Activated CD4-positive, CD25-positive, alpha-beta regulatory T cell treated with anti-CD3 and anti-CD28 coated beads, Interleukin-2, amount 50 U/mL, for 24 hours (primary cell): ENCODE measurements around the gene COQ3.

Source experiments
- ATAC-seq, 2 donors: fragments of 150-1000 bp; cut with Tn5 transposase; one replicate each; pipeline ENCODE4 v1.10.0; 2021; ENCODE audit warnings: mild to moderate bottlenecking in 1 of 2, moderate library complexity in 1 of 2

The COQ3 gene, protein sequence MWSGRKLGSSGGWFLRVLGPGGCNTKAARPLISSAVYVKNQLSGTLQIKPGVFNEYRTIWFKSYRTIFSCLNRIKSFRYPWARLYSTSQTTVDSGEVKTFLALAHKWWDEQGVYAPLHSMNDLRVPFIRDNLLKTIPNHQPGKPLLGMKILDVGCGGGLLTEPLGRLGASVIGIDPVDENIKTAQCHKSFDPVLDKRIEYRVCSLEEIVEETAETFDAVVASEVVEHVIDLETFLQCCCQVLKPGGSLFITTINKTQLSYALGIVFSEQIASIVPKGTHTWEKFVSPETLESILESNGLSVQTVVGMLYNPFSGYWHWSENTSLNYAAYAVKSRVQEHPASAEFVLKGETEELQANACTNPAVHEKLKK

DNA sequence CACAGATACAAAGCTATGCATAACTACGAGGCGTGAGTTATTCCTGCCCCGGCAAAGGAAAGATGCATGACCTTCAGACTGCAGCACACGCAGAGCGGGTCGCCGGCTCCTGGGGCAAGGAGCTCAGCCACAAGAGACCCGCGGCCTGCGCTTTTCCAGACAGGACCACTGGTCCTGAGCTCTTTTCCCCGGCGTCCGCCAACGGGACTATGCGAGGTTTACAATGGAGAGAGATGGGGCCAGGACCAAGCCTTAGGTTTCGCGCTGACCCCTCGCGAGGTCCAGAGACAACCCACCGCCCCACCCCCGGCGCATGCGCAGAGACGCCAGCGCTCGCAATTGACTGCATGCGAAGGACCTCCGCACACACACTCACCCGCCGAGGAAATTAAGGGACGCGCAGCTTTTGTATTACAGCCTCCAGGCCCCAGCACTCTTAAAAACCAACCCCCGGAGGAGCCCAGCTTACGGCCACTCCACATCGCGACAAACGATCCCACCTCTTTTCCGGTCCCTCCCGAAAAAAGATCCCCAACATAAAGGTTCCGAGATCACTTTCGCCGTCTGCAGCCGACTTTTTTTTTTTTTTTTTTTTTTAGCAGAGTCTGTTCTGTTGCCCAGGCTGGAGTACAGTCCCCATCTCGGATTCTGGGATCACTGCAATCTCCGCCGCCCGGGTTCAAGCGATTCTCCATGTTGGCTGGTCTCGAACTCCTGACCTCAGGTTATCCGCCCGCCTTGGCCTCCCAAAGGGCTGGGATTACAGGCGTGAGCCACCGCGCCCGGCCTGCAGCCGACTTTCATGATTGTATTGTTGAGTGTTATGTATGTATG, at the start of gene COQ3:
Gene COQ3, minus strand, starts transcription at position 498 of the 834 bp plus-strand sequence. Its CDS starts 16 bp downstream, at position 482.
- peak; percentile 68 to 69 for ATAC-seq

DNA sequence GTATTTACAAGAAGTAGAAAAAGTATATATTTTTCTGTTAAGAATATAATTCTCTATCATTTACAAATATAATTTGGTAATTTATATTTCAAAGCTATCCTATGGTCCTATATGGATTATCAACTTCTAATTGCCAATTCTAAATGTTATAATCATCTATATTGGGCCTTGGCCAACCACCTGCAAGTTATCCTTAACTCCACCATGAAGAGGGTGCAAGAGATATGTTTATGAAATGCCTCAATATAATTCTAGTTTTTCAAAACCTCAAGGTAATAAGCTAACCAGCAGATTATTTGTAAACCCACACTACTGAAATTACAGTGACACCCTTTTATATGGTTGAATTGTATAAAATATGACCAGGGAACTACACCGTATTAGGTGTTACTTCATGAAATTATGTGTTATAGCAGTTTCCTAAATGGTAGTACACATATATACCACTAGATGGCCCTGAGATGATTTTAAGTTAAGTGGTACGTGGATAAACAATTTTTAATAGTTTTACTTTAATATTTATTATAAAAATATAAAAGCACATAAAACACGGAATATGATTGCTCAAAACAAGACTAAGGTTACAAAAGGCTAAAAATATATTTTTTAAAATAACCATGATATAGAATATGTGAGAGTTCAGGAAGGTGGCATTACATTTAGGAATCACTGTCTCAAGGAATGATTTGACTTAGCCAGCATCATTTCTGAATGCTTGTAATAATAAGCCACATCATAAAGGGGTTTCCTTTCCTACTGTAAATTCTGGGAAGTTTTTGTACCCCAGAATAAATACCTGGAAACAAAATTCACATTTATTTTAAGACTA, 40.9 kb upstream of the COQ3 start:
- peak in 1 of 2 donors; percentile 33 for ATAC-seq

DNA sequence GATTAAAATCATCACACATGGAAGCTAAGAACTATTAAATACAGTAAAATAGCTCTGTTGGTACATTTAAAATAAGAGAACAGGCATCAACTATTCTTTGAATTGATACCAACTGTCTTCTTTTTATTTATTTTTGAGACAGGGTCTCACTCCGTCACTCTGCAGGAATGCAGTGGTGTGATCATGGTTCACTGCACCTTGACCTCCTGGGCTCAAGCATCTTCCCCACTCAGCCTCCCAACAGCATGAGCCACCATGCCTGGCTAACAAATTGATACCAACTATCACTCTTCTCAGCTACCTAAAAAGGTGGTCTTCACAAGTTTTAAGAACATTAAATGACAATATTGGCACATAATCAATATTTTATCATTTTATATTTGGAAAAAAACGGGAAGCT, 38.9 kb upstream of the COQ3 start:
- ATAC-seq = no peak

DNA sequence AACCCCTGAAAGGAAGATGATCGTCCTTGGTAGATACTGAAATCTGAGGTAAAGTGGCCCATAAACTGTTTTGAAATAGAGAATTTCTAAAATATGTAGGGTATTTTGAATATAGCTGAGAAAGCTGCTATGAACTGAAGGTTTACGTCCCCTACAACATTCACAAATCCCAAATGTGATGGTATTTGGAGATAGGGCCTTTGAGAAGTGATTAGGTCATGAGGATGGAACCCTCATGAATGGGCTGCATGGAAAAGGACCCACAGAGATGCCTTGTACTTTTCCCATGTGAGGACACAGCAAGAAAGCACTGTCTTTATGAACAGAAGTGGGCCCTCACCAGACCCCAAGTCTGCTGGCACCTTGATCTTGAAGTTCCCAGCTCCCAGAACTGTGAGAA, 37.9 kb upstream of the COQ3 start:
- no peak for ATAC-seq

DNA sequence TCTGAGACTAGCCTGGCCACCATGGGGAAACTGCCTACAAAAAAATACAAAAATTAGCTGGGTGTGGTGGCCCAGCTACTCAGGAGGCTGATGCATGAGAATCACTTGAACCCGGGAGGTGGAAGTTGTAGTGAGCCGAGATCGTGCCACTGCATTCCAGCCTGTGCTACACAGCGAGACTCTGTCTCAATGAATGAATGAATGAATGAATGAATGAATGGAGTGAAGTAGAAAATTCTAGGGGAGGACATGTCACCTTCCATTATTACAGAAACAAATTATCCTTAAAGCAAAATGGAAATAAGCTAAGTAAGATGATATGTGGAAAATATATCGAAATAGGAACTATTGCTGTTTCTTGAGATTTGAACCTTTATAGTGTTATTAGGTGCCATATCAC, 34.0 kb upstream of the COQ3 start:
- no peak for ATAC-seq

DNA sequence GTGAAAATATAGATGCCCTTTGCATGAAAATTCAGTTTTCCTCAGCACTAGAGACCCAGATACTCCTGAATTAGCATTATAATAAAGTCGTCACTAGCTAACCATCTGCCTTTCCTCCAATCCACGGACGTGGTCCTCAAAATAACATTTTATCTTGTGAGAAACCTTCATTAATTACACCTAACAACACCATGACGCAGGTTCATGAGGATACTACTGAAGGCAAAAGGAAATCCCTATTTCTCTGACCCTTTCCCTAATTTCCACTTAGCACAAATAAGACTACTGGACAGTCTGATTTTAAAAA, 32.4 kb upstream of the COQ3 start:
- ATAC-seq = no peak

DNA sequence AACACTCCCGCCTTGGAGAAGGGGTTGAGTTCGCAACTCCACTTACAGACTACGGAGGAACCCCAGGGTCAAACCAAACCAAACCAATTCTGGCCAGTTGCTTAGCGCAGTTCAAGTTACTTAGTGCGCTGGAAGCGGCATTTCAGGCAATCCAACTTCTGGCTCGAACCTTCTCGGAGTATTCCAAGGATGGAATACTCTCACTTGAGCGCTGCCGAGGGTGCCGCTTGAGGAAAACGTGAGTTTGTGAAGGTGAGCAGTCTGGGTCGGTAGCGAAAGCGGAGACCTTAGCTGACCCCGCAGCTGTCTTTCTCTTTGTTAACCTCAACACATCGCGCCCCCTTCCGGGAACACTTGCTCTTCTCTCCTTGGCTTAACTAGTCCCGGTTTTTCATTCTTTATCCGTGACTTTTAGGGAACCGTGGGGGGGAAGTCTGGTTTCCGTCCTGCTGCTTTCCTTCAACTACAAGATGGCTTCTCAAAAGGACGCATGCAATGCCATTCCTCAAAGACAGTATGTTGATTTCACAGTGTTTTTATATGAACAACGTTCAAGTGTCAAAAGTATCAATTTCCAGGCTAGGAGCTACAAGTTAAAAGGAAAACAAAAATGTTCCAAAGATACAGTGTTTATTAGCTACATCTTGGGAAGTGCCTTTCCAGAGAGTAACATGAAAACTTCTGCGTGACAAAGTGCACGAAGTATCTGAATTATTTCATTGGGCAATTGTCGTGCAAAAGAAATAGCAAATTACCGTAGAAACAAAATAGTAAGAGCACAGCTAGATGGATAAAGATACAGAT, 31.9 kb upstream of the COQ3 start:
- ATAC-seq = peak; percentile 36 to 44

DNA sequence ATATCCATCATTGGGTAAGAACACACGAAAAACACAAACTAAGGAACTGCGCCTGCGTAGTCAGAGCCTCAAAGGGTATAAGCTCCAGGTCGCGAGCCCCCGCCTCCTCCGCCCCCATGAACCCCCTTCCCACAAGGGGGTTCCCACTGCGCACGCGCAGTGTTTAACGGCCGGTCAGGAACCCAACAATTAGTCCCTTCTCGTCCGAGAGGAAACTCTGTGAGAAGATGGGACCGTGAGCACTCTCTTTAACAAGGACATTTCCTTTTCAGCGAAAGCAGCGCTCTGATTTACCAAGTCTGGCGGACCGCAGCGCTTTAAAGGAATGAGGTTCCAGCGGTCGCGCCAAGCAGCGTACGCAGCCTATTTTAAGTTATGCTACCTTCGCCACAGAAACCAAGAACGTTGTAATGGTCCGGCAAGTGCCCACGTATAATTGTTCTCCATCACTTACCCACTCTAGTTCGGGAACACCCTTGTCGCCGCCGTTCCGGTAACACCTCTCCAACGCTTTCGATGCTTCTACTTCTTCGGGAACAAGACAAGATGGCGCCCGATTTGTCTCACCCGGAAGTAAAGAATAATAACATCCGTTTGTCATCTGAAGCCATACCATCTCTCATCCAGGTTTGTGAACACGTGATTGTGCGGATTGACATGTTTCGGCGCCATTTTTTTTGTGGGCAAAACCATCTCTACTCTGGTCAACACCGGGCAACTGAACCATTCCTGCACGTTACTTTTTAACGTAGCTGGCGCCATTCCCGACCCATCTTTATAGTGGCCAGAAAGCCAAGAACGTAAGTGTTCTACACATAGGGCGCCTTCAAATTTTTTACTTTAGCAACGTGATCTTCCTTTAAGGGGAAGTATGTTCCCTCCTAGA, 31.0 kb upstream of the COQ3 start, which contains the start of gene PNISR:
Gene PNISR, minus strand, starts transcription at position 548 of the 886 bp plus-strand sequence. CDS start 10,649 bp downstream, outside the sequence.
- peak; percentile 91 for ATAC-seq

DNA sequence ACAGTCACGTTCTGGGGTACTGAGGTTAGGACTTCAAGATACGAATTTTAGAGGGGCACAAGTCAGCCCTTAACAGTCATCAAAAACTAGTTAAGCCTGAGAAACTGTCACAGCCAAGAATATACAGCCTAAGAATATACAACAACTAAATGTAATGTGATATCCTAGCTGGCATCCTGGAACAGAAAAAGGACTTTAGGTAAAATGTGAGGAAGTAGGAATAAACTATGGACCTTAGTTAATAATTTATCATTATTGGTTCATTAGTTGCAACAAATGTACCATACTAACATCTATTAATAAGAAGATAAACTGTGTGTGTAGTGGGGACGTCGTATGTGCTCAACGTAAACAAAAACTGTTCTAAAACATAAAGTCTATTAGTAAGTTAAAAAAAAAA, 30.0 kb upstream of the COQ3 start:
- no peak for ATAC-seq

DNA sequence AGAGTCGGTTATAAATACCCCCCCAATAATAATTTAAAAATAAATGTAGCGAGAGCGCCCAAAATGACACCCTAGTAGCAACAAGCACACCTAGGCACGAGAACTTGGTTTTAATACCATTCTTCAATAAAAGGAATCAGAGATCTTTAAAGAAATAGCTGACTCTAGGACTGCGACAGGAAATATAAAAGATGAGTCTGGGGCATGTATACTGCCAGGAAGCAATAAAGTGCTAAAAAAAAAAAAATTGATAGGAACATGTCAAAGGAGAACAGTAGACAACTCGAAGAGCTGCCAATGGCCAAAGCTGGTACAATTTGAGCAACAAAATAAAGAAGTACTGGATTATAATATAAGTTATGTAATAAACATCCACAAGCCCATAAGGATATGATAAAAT, 28.9 kb upstream of the COQ3 start:
- ATAC-seq = no peak

DNA sequence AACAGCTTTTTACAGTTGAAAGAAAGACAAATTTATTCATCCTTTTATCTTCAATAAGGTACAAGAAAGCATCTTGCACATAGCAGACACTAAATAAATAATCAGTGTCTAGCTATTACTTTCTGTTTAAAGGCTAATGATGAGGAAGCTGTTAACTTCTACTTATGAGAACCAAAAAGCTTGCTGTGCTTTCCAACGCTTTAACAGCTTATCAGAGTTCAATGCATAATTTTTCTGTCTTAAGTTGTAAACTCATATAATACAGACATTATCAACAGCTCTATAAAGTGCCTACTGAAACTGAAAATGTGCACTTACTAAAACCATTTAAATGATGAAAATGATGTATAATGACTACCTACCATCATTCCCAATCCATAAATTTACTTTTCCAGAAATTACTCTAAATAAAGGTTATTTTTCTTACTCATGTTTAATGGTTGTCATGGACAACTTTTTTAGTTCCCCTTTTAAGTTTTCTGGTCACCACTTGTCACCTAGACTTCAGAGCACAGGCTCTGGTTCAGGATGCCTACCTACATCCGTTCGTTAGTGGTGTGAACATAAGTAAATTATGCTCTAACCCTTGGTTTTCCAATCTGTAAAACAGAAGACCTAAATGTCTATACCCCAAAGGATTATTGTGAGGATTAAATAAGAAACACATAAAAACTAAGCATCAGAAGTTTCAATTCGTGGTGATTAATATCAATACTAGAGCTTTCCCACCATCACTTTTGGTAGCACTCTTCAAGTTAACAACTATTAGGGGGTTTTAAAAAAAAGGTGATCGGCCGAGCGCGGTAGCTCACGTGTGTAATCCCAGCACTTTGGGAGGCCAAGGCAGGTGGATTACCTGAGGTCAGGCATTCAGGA, 23.1 kb upstream of the COQ3 start:
- peak; percentile 38 to 43 for ATAC-seq

DNA sequence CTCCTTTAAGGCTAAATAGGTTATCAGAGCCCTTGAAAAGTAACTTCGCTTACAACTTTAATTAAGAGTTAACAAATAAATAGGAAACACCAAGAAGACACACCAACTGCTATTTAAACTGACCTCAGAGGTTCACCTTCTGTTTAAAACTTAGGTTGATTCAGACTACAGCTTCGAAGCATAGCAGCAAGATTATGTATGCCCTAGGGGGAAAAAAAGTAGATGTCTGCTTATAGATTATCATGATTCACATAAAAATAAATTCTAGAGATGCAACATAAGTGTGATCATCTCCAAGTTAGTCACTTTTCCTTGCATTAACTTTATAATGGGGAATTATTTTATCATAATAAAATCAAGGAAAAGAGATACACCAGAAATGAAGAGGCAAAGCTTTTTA, 22.2 kb upstream of the COQ3 start:
- no peak for ATAC-seq

DNA sequence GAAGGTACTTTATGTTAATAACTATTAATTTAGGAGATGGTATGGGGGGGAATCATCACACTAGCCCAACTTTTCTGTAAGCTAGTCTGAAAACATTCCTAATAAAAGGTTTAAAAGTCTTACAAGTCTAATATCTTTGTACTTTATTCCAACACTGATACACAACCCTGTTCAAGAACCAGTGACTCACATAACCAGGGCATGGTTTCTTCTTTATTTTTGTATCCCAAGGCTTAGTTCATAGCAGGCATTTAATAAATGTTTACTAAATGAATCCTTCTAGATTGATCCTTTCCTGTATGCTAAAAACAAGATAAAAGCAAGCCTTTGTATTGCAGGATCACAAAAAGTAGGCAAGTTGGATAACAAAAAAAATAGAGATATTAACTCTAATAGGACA, 21.5 kb upstream of the COQ3 start:
- ATAC-seq = no peak

DNA sequence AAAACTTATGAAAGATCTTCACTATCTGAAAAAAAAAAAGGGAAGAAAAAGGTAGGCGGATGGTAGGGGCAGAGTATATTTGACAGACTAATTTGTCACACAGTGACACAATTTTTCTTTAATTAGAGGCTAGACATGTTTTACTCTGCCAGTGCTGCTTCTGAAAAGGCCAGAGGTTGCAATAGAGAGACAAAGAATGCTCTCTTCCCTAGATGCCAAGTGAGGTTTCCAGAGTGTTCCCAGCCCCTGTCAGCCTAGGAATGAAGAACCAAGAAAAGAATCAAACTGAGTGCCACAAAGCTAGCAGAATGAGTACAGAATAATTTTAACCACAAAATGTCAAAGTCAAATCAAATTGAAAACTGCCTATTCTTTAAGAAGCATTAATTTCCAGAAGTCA, 18.1 kb upstream of the COQ3 start:
- no peak for ATAC-seq

DNA sequence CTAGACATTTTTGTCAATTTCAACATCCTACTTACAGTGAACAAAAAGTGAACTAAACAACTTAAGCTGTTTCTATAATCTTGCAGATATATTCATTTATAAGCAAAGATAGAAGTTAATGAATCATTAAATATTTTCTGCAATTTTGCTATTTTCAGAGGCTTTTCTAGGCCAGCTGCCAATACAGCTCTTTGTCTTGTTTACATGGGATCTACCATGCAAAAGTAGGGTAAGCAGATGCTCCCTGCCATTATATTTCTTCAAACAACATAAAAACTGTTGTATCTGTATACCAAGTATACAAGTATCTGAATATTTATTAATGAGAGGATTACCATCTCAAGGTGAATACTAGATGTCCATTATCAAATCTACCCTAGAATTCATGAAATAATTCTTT, 15.7 kb upstream of the COQ3 start:
- no peak for ATAC-seq

DNA sequence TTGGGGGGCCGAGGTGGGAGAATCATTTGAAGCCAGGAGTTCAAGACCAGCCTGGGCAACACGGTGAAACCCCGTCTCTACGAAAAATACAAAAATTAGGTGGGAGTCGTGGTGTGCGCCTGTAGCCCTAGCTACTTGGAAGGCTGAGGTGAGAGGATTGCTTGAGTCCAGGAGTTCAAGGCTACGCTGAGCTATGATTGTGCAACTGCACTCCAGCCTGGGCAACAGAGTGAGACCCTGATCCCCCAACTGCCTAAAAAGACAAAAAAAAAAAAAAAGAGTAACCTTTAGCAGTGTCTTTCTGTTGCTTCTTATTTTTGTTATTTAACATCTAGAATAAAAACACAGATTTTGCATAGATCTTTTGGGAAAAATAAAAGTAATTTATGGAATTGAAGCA, 13.1 kb upstream of the COQ3 start:
- ATAC-seq = no peak

DNA sequence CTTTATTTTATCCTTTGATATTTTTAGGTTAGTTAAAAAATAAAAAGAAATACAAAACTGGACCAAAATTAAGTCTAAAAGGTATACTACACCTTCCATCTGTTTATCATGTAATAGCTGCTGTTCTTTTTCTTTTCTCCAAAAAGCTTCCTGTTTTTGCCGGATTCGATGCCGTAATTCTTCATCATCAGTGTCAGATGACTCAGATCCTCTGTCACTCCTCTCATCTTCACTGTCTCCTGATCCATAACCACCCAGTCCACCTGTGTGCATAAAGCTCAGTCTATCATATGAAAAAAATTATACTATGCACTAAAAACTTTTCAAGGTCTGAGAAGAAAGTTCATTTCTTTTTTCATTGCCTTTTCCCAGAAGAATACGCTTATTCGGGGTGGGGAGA, 8.5 kb upstream of the COQ3 start:
- ATAC-seq = no peak

DNA sequence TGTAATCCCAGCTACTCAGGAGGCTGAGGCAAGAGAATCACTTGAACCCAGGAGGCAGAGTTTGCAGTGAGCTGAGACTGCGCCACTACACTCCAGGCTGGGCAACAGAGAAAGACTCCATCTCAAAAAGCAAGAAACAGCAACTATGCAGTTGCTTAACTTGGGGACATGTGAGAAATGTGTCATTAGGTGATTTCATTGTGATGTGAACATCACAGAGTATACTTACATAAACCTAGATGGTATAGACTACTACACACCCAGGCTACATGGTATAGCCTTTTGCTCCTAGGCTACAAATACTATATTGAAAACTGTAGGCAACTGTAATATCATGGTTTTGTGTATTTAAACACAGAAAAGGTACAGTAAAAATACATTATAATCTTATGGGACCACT, 3.3 kb upstream of the COQ3 start:
- ATAC-seq = no peak

DNA sequence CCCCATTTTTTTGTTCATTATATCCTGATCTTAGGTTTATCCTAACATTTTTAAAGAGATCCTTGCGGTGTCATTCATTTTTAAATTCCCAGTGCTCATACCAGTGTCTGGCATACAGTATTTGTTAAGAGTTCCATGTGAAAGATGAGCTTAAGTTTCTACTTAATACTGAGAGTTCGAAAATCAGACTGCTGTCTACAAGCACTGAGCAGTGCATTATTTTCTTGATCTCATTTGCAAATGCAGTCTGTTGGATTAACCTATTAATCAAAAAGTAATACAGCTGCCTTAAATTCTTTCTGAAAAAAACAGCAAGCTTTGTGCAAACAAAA, 663 bp downstream of the COQ3 start:
- ATAC-seq = peak in 1 of 2 donors; percentile 6

DNA sequence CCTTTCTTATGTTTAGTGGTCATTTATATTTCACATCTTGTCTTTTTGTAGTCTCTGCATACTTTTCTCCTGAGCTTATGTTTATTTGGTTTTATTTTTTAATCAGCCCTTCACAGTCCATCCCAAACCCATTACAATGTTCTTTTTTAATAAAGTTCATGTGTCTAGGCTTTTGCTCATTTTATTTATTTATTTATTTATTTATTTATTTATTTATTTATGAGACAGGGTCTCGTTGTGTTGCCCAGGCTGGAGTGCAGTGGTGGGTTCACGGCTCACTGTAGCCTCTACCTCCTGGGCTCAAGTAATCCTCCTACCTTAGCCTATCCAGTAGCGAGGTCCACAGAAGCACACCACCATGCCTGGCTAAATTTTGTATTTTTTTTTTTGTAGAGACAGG, 3.1 kb downstream of the COQ3 start:
- no peak for ATAC-seq
